Smooth muscle cell (in vitro differentiated cells): ENCODE measurements around the gene ENDOD1. TPM values are rescaled to one million over a fixed set of nuclear protein-coding genes. Genes with fewer than 3 reads are reported as not detected.

Source experiments
- DNase-seq: peaks from one replicate; lab custom pipeline; 2025; ENCODE audit not compliant: unreplicated experiment; lab: John Stamatoyannopoulos, UW
- H2AFZ ChIP-seq: fragments of 200-600 bp; sonication (generic); 2 replicates; pipeline ENCODE4 v1.6.0; 2016; ENCODE audit warnings: antibody characterized with exemption, low read depth, mild to moderate bottlenecking
- H3F3A ChIP-seq: fragments of 200-600 bp; sonication (generic); 2 replicates; pipeline ENCODE4 v1.6.0; 2017; ENCODE audit warnings: antibody characterized with exemption, low read depth
- H3K27ac ChIP-seq: fragments of 200-600 bp; sonication (generic); 2 replicates; pipeline ENCODE4 v1.5.1; 2016; ENCODE audit warnings: low read depth, mild to moderate bottlenecking
- H3K27me3 ChIP-seq: fragments of 200-600 bp; sonication (generic); 2 replicates; pipeline ENCODE4 v1.6.1; 2016; ENCODE audit warnings: low read depth, mild to moderate bottlenecking
- H3K36me3 ChIP-seq: fragments of 200-600 bp; sonication (generic); 2 replicates; pipeline ENCODE4 v1.5.1; 2016; ENCODE audit warnings: low read depth
- H3K4me1 ChIP-seq: fragments of 200-600 bp; sonication (generic); 2 replicates; pipeline ENCODE4 v1.5.1; 2016; ENCODE audit warnings: low read depth
- H3K4me2 ChIP-seq: fragments of 200-600 bp; sonication (generic); 2 replicates; pipeline ENCODE4 v1.6.0; 2016; ENCODE audit warnings: mild to moderate bottlenecking
- H3K4me3 ChIP-seq: fragments of 200-600 bp; sonication (generic); 2 replicates; pipeline ENCODE4 v1.5.1; 2016; ENCODE audit warnings: mild to moderate bottlenecking
- H3K79me2 ChIP-seq: fragments of 200-600 bp; sonication (generic); 2 replicates; pipeline ENCODE4 v1.6.0; 2016; ENCODE audit warnings: low read depth, mild to moderate bottlenecking
- H3K9ac ChIP-seq: fragments of 200-600 bp; sonication (generic); 2 replicates; pipeline ENCODE4 v1.6.0; 2016; ENCODE audit warnings: low read depth
- H3K9me3 ChIP-seq: fragments of 200-600 bp; sonication (generic); replicated peaks from 2 replicates; pipeline ENCODE4 v1.5.1; 2016; ENCODE audit warnings: low read depth
- H4K20me1 ChIP-seq: fragments of 200-600 bp; sonication (generic); 2 replicates; pipeline ENCODE4 v1.6.0; 2016; ENCODE audit warnings: low read depth
- WGBS: methylation state at CpG from one replicate; pipeline ENCODE4 v1.1.7; 2016; ENCODE audit warnings: low lambda C conversion rate; 5-methylcytosine and 5-hydroxymethylcytosine counted together
- polyA plus RNA-seq: library from polyadenylated mRNA; unstranded; fragments of >200 nt; fragmentation: Nextera tagmentation; extraction: Ambion mirVana; gene quantifications from 2 replicates; pipeline ENCODE4 v1.2.1, GENCODE V29; 2016
- total RNA-seq: library from RNA; depleted of rRNA; stranded (reverse); fragments of >200 nt; gene quantifications from 2 replicates; pipeline ENCODE4 v1.2.3, GENCODE V29; 2014
- TF ChIP-seq, protein P1 (sequence below): fragments of 200-600 bp; sonication (generic); IDR thresholded peaks from 2 replicates; pipeline ENCODE4 v1.5.1; 2017; ENCODE audit warnings: borderline replicate concordance, mild to moderate bottlenecking, antibody characterized with exemption; ENCODE audit not compliant: insufficient read depth, poor library complexity, severe bottlenecking

ENDOD1 gene
- total and polyA plus RNA-seq, 2 experiments from 2014 or later = 44.8 to 125 TPM

- no peak for DNase-seq
- no peak overlapping the region for H3K4me3 ChIP-seq
- 60% methylated on average over 3 of the region's 3 CpGs for WGBS
- H3K27ac ChIP-seq = peak overlapping the region; percentile 84
- peak overlapping the region; percentile 43 for H3K4me2 ChIP-seq
- H3K79me2 ChIP-seq = peaks cover 72% of the 10 kb centered on the region
- H2AFZ ChIP-seq = no peak overlapping the region
- H3K9ac ChIP-seq = no peak overlapping the region
- TF ChIP-seq, protein P1, sequence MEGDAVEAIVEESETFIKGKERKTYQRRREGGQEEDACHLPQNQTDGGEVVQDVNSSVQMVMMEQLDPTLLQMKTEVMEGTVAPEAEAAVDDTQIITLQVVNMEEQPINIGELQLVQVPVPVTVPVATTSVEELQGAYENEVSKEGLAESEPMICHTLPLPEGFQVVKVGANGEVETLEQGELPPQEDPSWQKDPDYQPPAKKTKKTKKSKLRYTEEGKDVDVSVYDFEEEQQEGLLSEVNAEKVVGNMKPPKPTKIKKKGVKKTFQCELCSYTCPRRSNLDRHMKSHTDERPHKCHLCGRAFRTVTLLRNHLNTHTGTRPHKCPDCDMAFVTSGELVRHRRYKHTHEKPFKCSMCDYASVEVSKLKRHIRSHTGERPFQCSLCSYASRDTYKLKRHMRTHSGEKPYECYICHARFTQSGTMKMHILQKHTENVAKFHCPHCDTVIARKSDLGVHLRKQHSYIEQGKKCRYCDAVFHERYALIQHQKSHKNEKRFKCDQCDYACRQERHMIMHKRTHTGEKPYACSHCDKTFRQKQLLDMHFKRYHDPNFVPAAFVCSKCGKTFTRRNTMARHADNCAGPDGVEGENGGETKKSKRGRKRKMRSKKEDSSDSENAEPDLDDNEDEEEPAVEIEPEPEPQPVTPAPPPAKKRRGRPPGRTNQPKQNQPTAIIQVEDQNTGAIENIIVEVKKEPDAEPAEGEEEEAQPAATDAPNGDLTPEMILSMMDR = no peak
- peaks cover 31% of the 10 kb centered on the region for H3K4me1 ChIP-seq
- peaks cover 10% of the 10 kb centered on the region for H4K20me1 ChIP-seq
- no peaks in the 10 kb centered on the region for H3K27me3 ChIP-seq
- peaks cover 24% of the 10 kb centered on the region for H3F3A ChIP-seq
- H3K9me3 ChIP-seq = no peaks in the 10 kb centered on the region
- no peaks in the 10 kb centered on the region for H3K36me3 ChIP-seq
Measured at GRCh38 chr11:95111923-95112540, 22.4 kb downstream of the ENDOD1 start.

DNA sequence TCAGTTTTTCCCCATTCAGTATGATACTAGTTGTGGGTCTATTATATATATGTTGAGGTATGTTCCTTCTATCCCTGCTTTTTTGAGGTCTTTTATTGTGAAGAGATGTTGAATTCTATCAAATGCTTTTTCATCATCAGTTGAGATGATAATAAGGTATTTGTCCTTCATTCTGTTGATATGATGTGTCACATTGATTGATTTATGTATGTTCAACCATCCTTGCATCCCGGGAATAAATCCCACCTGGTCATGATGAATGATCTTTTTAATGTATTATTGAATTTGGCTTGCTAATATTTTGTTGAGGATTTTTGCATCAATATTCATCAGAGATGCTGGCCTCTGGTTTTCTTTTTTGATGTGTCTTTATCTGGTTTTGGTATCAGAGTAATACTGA is 26.0 kb downstream of the ENDOD1 start:
- no peak overlapping the region for H3K27ac ChIP-seq
- H3K9ac ChIP-seq = no peak overlapping the region
- H3K9me3 ChIP-seq = no peaks in the 10 kb centered on the region
- peaks cover 98% of the 10 kb centered on the region for H3K79me2 ChIP-seq
- H3K36me3 ChIP-seq = no peaks in the 10 kb centered on the region
- H4K20me1 ChIP-seq = peaks cover 10% of the 10 kb centered on the region
- peaks cover 9% of the 10 kb centered on the region for H3K4me1 ChIP-seq
- H3K27me3 ChIP-seq = no peaks in the 10 kb centered on the region
- TF ChIP-seq, protein P1 = no peak
- no peak overlapping the region for H2AFZ ChIP-seq
- H3F3A ChIP-seq = peaks cover 5% of the 10 kb centered on the region
- H3K4me2 ChIP-seq = no peak overlapping the region
- no peak for DNase-seq
- H3K4me3 ChIP-seq = no peak overlapping the region
- WGBS = 94% methylated on average over 1 of the region's 1 CpG

DNA sequence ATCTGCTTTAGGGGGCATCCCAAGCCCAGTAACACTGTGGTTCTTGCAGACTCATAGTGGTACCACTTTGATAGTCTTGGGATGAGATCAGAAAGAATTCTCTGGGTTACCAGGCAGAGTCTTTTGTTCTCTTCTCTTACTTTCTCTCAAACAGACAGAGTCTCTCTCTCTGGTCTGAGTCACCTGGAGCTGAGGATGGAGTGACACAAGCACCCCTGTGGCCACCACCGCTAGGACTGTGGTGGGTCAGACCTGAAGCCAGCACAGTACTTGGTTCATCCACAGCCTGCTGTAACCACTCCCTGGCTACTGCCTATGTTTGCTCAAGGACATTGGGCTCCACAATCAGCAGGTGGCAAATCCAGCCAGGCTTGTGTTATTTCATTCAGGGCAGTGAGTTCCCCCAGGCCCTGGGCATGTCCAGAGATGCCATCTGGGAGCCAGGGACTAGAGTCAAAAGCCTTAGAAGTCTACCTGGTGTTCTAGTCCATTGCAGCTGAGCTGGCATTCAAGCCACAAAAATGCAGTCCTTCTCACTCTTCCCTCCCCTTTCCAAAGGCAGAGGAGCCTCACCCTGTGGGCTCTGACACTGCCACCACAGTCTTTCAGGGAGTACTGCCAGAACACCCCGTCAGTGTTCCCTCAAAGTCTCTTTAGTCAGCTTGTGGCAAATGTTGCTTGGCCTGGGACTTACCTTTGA is 29.9 kb downstream of the ENDOD1 start:
- Histone ChIP-seq H3K9me3 (no peaks in the 10 kb centered on the region), H3K36me3 (no peaks in the 10 kb centered on the region), H2AFZ (no peak overlapping the region), H3K4me3 (no peak overlapping the region), H3K9ac (peak overlapping the region; percentile 16), H3K27ac (peak overlapping the region; percentile 59), H4K20me1 (peaks cover 14% of the 10 kb centered on the region), H3F3A (no peaks in the 10 kb centered on the region), H3K4me1 (peaks cover 6% of the 10 kb centered on the region), H3K79me2 (peaks cover 99% of the 10 kb centered on the region), H3K27me3 (no peaks in the 10 kb centered on the region), H3K4me2 (no peak overlapping the region)
- TF ChIP-seq, protein P1 = no peak
- no peak for DNase-seq
- WGBS = 66% methylated on average over 2 of the region's 2 CpGs
